ENCODE data around the gene MEIOSIN. TPM values are rescaled to one million over a fixed set of nuclear protein-coding genes. Genes with fewer than 3 reads are reported as not detected.
A peak's percentile ranks its signal among the peaks of the same experiment; 100 is the strongest.

MEIOSIN gene
- total and polyA plus RNA-seq, 9 of the 15 experiments (the other 6 are each of a cell fraction or from before 2014, with no cell fraction given), result 0.06 to 2.0 (median 0.76) TPM

GRCh38 chr19:45691516-45692186 lies 41.6 kb upstream of the MEIOSIN start, which contains the start of gene SNRPD2 (continued):
- no peak for TF ChIP-seq THRA (IDR thresholded peaks at IDR 0.05)
- no peak for TF ChIP-seq ZNF512 (tag; IDR thresholded peaks at IDR 0.05)
- TF ChIP-seq CBFB (CRISPR knock-in tag; IDR thresholded peaks at IDR 0.05), result no peak; the same call in 1 of the 2 replicates
- no peak for TF ChIP-seq ZSCAN29 (IDR thresholded peaks at IDR 0.05)
- TF ChIP-seq ZNF140 (CRISPR knock-in tag; IDR thresholded peaks at IDR 0.05), result no peak
- no peak for TF ChIP-seq BDP1 (IDR thresholded peaks at IDR 0.05; ENCODE audit: insufficient read depth, insufficient read length)
- TF ChIP-seq ZNF197 (CRISPR knock-in tag; IDR thresholded peaks at IDR 0.05; ENCODE audit: low read depth), result no peak
- no peak for TF ChIP-seq NCOA1 (IDR thresholded peaks at IDR 0.05; ENCODE audit: low read depth)
- peak; percentile 83; the same call in 1 of the 2 replicates for TF ChIP-seq HDAC2 (IDR thresholded peaks at IDR 0.05)
- peak; percentile 53; the same call in 1 of the 2 replicates for TF ChIP-seq TAF7 (tag; IDR thresholded peaks at IDR 0.05)
- TF ChIP-seq HNRNPUL1 (IDR thresholded peaks at IDR 0.05; ENCODE audit: low read length), result no peak
- TF ChIP-seq SLC30A9 (CRISPR knock-in tag; IDR thresholded peaks at IDR 0.05), result no peak
- no peak for TF ChIP-seq KDM1A (IDR thresholded peaks at IDR 0.05)
- peak; percentile 68; the same call in 1 of the 2 replicates for TF ChIP-seq ZNF740 (CRISPR knock-in tag; IDR thresholded peaks at IDR 0.05)
- TF ChIP-seq ZNF740 (tag; IDR thresholded peaks at IDR 0.05), result peak in 1 of 2 experiments; percentile 51; a peak in 1 of 4 replicates
- TF ChIP-seq CREBBP (IDR thresholded peaks at IDR 0.05; ENCODE audit: low read depth, low read length), result no peak
- TF ChIP-seq TEAD1 (CRISPR knock-in tag; IDR thresholded peaks at IDR 0.05), result peak in 1 of 2 experiments; percentile 72; a peak in 2 of 4 replicates
- no peak for TF ChIP-seq DACH1 (IDR thresholded peaks at IDR 0.05; ENCODE audit: partially characterized antibody)
- TF ChIP-seq ZC3H8 (IDR thresholded peaks at IDR 0.05), result no peak
- no peak for TF ChIP-seq RNF219 (CRISPR knock-in tag; IDR thresholded peaks at IDR 0.05)
- no peak for TF ChIP-seq ELK3 (CRISPR knock-in tag; IDR thresholded peaks at IDR 0.05)
- no peak for TF ChIP-seq NCOA2 (IDR thresholded peaks at IDR 0.05; ENCODE audit: partially characterized antibody in 2 of 2)
- no peak for TF ChIP-seq SNAPC5 (CRISPR knock-in tag; IDR thresholded peaks at IDR 0.05)
